HG03108 (cell line): Measurements from ENCODE around the gene CSN3.

Experiments used
- ATAC-seq: cut with Tn5 transposase; IDR thresholded peaks from one replicate; pipeline ENCODE4 v1.9.1; 2021; ENCODE audit warnings: moderate library complexity; ENCODE audit not compliant: unreplicated experiment

CSN3 gene

DNA sequence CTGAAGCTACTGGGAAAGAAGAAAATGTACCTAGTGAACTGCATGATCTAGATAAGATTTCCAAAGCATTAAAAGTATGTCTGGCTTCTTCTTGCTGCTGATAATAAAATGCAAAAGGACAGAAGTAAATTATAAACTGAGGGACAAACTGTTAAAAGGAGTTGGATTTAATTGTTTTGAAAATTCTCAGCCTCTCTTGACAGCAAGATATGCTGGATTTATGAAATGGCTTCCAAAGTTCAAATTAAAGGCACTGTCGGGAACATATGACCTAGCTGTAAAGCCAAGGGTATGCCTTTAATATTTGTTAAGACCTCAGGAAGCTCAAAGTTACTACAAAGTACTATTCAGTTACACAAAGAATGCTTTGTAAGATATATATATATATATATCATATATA, 46.3 kb downstream of the CSN3 start:
- ATAC-seq, result no peak

DNA sequence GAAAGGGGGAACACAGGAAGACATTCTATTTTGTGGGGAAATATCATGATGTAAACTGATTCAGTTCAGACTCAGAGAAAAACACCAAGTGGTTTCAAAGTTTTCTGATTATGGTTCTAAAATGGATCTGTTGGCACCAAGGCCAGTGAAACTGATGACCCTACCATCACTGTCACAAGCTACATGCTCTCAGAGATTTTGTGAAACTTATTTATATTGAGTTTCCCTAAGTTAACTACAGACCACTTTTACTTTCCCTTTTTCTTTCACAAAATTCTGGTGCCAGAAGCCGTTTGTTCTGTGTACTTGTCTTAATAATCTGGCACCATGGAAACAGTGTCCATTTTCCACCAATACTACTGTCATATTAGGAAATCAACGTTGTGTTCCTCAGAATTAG, 48.9 kb downstream of the CSN3 start:
- no peak for ATAC-seq

DNA sequence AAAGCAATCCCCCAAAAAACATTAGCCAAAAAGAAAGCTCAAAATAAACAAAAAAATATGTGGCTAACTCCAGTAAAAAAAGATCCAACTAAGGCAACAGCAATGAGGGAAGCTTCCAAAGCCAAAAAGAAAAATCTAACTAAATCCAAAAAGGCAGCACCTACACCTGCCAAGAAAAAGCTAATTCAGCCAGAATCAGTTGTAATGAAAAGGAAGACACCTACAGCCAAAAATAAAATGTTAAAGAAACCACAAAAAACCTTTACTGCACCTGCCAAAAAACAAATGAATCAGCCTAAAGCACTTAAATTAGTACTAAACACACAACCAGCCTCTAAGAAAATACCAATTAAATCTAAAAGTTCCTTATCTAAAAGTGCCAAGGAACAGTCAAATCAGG, 55.2 kb downstream of the CSN3 start:
- no peak for ATAC-seq

DNA sequence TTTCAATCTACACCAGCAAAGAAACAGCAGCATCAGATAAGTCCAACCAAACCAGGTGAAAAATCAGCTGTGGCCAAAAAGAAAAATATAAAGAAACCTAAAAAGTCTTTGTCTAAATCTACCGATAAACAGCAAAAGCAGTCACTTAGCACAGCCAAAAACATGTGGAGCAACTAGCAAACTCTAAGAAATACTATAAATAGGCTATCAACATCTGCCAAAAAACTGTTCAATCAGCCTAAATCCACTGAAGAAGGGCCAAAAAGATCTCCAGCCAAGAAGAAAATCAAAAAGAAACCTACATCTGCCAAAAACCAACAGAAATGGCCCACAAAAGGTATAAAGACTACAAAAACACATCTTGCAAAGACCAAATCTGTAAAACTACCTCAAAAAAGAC, 55.7 kb downstream of the CSN3 start:
- ATAC-seq, result no peak

DNA sequence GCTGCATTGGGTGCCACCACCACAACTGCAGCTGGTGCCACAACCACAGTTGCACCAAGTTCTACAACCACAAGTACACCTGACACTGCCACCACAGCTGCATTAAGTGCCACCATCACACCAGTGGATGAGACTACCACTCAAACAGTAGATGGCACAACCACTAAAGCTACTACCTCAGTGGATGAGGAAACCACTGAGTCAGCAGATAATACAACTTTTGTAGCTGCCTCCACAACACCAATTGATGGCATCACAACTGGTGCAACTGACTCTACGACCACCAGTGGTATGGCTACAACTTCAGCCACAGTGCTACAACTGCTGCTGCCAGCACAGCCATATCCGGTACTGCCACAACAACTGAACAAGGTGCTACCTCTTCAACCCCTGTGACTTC, 57.2 kb downstream of the CSN3 start:
- ATAC-seq, result no peak

DNA sequence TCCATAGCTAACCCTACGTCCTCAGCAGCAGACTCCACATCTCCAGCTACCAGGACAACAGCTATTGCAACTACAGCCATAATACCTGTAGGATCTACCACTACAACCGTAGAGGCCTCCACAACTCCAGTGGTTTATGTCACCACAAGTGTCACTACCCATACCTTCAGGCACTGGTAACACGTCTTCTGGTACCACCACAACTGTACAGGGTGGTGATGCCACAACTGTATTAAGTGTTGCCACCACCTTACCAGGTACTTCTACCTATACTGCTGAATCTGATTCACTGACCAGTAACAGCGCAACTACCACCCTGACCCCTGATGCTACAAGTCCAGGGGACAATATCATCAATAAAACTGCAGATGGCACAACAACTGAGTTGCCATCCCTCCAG, 57.8 kb downstream of the CSN3 start:
- no peak for ATAC-seq
